Mesenchymal stem cell (in vitro differentiated cells and primary cell): ENCODE results near the gene B4GALT3.

ENCODE experiments used
- DNase-seq: peaks from one replicate; pipeline ENCODE4 v3.0.0-alpha.2; 2013
- H2AFZ ChIP-seq: one replicate; pipeline ENCODE4 v1.6.1; 2013; ENCODE audit warnings: low read depth, mild to moderate bottlenecking, control low read depth, inconsistent platforms, low read length, moderate library complexity
- H2AK5ac ChIP-seq: 2 replicates; pipeline ENCODE4 v1.6.1; 2013; ENCODE audit warnings: low read length, moderate library complexity, mild to moderate bottlenecking, inconsistent platforms; ENCODE audit not compliant: severe bottlenecking
- H2BK120ac ChIP-seq: one replicate; pipeline ENCODE4 v1.6.1; 2013; ENCODE audit warnings: low read depth, mild to moderate bottlenecking, inconsistent platforms, low read length, moderate library complexity
- H2BK12ac ChIP-seq, 2 experiments: one replicate each; pipeline ENCODE4 v1.6.1; 2013; ENCODE audit warnings: inconsistent platforms in 2 of 2, low read length in 2 of 2, mild to moderate bottlenecking in 2 of 2, moderate library complexity in 2 of 2, control low read depth in 1 of 2
- H2BK15ac ChIP-seq: one replicate; pipeline ENCODE4 v1.6.1; 2013; ENCODE audit warnings: mild to moderate bottlenecking, low read depth, inconsistent platforms; ENCODE audit not compliant: poor library complexity, severe bottlenecking
- H2BK5ac ChIP-seq: 2 replicates; pipeline ENCODE4 v1.6.1; 2013; ENCODE audit warnings: low read depth, mild to moderate bottlenecking, low read length, control low read depth, inconsistent platforms; ENCODE audit not compliant: poor library complexity, severe bottlenecking
- H3K14ac ChIP-seq, 2 experiments: one replicate each; pipeline ENCODE4 v1.6.1; 2013; ENCODE audit warnings: inconsistent platforms in 2 of 2, low read length in 2 of 2, control low read depth in 1 of 2, mild to moderate bottlenecking in 1 of 2, moderate library complexity in 1 of 2
- H3K18ac ChIP-seq, 2 experiments: one replicate each; pipeline ENCODE4 v1.6.1; 2013; ENCODE audit warnings: inconsistent platforms in 2 of 2, low read length in 2 of 2, control low read depth in 1 of 2, low read depth in 1 of 2, mild to moderate bottlenecking in 1 of 2
- H3K23ac ChIP-seq, 2 experiments: one replicate each; pipeline ENCODE4 v1.6.1; 2013; ENCODE audit warnings: inconsistent platforms in 2 of 2, low read length in 2 of 2, mild to moderate bottlenecking in 2 of 2, moderate library complexity in 2 of 2, control low read depth in 1 of 2
- H3K27ac ChIP-seq: 2 replicates; pipeline ENCODE4 v1.5.1; 2013; ENCODE audit warnings: mild to moderate bottlenecking, moderate library complexity, low read length, control low read depth, inconsistent platforms; ENCODE audit not compliant: poor library complexity, severe bottlenecking
- H3K27me3 ChIP-seq, 2 experiments: 2 replicates each; pipeline versions ENCODE4 v1.6.1 to v1.7.0; 2013; ENCODE audit warnings: low read length in 2 of 2, mild to moderate bottlenecking in 2 of 2, moderate library complexity in 2 of 2, control low read depth in 1 of 2, inconsistent platforms in 1 of 2; ENCODE audit not compliant: control insufficient read depth in 1 of 2, insufficient read depth in 1 of 2
- H3K36me3 ChIP-seq, 2 experiments: 2 replicates each; pipeline versions ENCODE4 v1.6.1 to v1.7.0; 2013; ENCODE audit warnings: low read length in 2 of 2, control low read depth in 1 of 2, inconsistent platforms in 1 of 2, low read depth in 1 of 2, mild to moderate bottlenecking in 1 of 2; ENCODE audit not compliant: insufficient read depth in 2 of 2, control insufficient read depth in 1 of 2
- H3K4ac ChIP-seq, 2 experiments: one replicate each; pipeline ENCODE4 v1.6.1; 2013; ENCODE audit warnings: inconsistent platforms in 2 of 2, low read length in 2 of 2, mild to moderate bottlenecking in 2 of 2, moderate library complexity in 2 of 2, control low read depth in 1 of 2, low read depth in 1 of 2
- H3K4me1 ChIP-seq: 2 replicates; pipeline ENCODE4 v1.6.1; 2013; ENCODE audit warnings: low read depth, low read length, control low read depth; ENCODE audit not compliant: control insufficient read depth, insufficient read depth
- H3K4me2 ChIP-seq: 2 replicates; pipeline ENCODE4 v1.6.1; 2013; ENCODE audit warnings: low read length, mild to moderate bottlenecking, inconsistent platforms; ENCODE audit not compliant: poor library complexity, severe bottlenecking
- H3K4me3 ChIP-seq, 2 experiments: 2 replicates each; pipeline versions ENCODE4 v1.5.1 to v1.7.0; 2013; ENCODE audit warnings: low read length in 2 of 2, mild to moderate bottlenecking in 2 of 2, control low read depth in 1 of 2, low read depth in 1 of 2; ENCODE audit not compliant: insufficient read depth in 1 of 2
- H3K79me1 ChIP-seq: replicated peaks from 2 replicates; pipeline ENCODE4 v1.6.1; 2013; ENCODE audit warnings: mild to moderate bottlenecking, control low read depth, low read length, inconsistent platforms; ENCODE audit not compliant: poor library complexity, severe bottlenecking
- H3K9ac ChIP-seq: 2 replicates; pipeline ENCODE4 v1.7.0; 2013; ENCODE audit warnings: mild to moderate bottlenecking, low read length, moderate library complexity
- H3K9me3 ChIP-seq: 2 replicates; pipeline ENCODE4 v1.7.0; 2013; ENCODE audit warnings: mild to moderate bottlenecking, low read length; ENCODE audit not compliant: control insufficient read depth
- H4K8ac ChIP-seq: one replicate; pipeline ENCODE4 v1.6.1; 2013; ENCODE audit warnings: inconsistent platforms, mild to moderate bottlenecking, low read length, moderate library complexity
- H4K91ac ChIP-seq: one replicate; pipeline ENCODE4 v1.6.1; 2013; ENCODE audit warnings: mild to moderate bottlenecking, low read length, inconsistent platforms
- WGBS: methylation state at CpG from one replicate; pipeline ENCODE4 v1.1.7; 2013; ENCODE audit warnings: mixed read lengths; 5-methylcytosine and 5-hydroxymethylcytosine counted together

B4GALT3 gene

GRCh38 chr1:161200992-161201835, 23.9 kb upstream of the B4GALT3 start:
- peak overlapping the region; percentile 64 to 99 for H3K18ac ChIP-seq
- H3K79me1 ChIP-seq, result peaks cover 7% of the 10 kb centered on the region
- H3K27ac ChIP-seq, result no peak overlapping the region
- H3K4ac ChIP-seq, result peak overlapping the region; percentile 94 to 99
- peak overlapping the region; percentile 57 for H3K4me2 ChIP-seq
- no peak overlapping the region for H2BK5ac ChIP-seq
- H2AK5ac ChIP-seq, result peak overlapping the region; percentile 66
- peak overlapping the region; percentile 57 to 85 for H2BK12ac ChIP-seq
- WGBS, result 93% methylated on average over 12 of the region's 13 CpGs
- H2BK120ac ChIP-seq, result peak overlapping the region; percentile 68
- no peaks in the 10 kb centered on the region for H3K27me3 ChIP-seq
- peak overlapping the region; percentile 99 for H4K8ac ChIP-seq
- peak overlapping the region; percentile 95 for H3K9ac ChIP-seq
- no peaks in the 10 kb centered on the region for H3K9me3 ChIP-seq
- H2AFZ ChIP-seq, result peak overlapping the region; percentile 97
- H3K4me1 ChIP-seq, result peaks cover 14% of the 10 kb centered on the region
- peak overlapping the region in 1 of 2 experiments; percentile 91 for H3K4me3 ChIP-seq
- peaks cover 4 to 19% of the 10 kb centered on the region in 2 experiments for H3K36me3 ChIP-seq
- H4K91ac ChIP-seq, result peak overlapping the region; percentile 73
- no peak for DNase-seq
- peak overlapping the region; percentile 56 for H2BK15ac ChIP-seq
- peak overlapping the region in 1 of 2 experiments; percentile 43 for H3K23ac ChIP-seq
- H3K14ac ChIP-seq, result no peak overlapping the region

- H3K4ac ChIP-seq, result peak overlapping the region; percentile 47 to 56
- no peak overlapping the region for H3K4me2 ChIP-seq
- no peak overlapping the region for H2AFZ ChIP-seq
- no peak overlapping the region for H3K27ac ChIP-seq
- H4K8ac ChIP-seq, result peak overlapping the region; percentile 99
- no peaks in the 10 kb centered on the region for H3K27me3 ChIP-seq
- no peak overlapping the region for H2AK5ac ChIP-seq
- H2BK12ac ChIP-seq, result peak overlapping the region in 1 of 2 experiments; percentile 57
- WGBS, result 74% methylated on average over 3 of the region's 5 CpGs
- peak overlapping the region; percentile 0 for H4K91ac ChIP-seq
- no peaks in the 10 kb centered on the region for H3K9me3 ChIP-seq
- peaks cover 4 to 19% of the 10 kb centered on the region in 2 experiments for H3K36me3 ChIP-seq
- H3K4me1 ChIP-seq, result peaks cover 14% of the 10 kb centered on the region
- peak overlapping the region; percentile 80 for H2BK15ac ChIP-seq
- peak overlapping the region in 1 of 2 experiments; percentile 91 for H3K4me3 ChIP-seq
- no peak overlapping the region for H3K18ac ChIP-seq
- H3K9ac ChIP-seq, result peak overlapping the region; percentile 95
- no peak overlapping the region for H3K23ac ChIP-seq
- peaks cover 7% of the 10 kb centered on the region for H3K79me1 ChIP-seq
- no peak overlapping the region for H2BK5ac ChIP-seq
- H3K14ac ChIP-seq, result no peak overlapping the region
- no peak for DNase-seq
- peak overlapping the region; percentile 68 for H2BK120ac ChIP-seq
Observed at GRCh38 chr1:161200421-161200991, 23.2 kb upstream of the B4GALT3 start.

- Histone ChIP-seq H3K27ac (no peak overlapping the region), H3K4me2 (no peak overlapping the region), H3K4ac (no peak overlapping the region), H2BK5ac (no peak overlapping the region), H3K18ac (no peak overlapping the region), H3K36me3 (peaks cover 4 to 28% of the 10 kb centered on the region in 2 experiments), H4K8ac (no peak overlapping the region), H2BK12ac (no peak overlapping the region), H4K91ac (no peak overlapping the region), H2AK5ac (no peak overlapping the region), H2BK120ac (no peak overlapping the region), H3K9ac (peak overlapping the region; percentile 95), H3K4me1 (peaks cover 14% of the 10 kb centered on the region), H3K27me3 (no peaks in the 10 kb centered on the region), H2BK15ac (no peak overlapping the region), H3K23ac (no peak overlapping the region), H3K14ac (no peak overlapping the region), H3K4me3 (peak overlapping the region in 1 of 2 experiments; percentile 84), H3K9me3 (no peaks in the 10 kb centered on the region), H2AFZ (no peak overlapping the region), H3K79me1 (peaks cover 7% of the 10 kb centered on the region)
- no peak for DNase-seq
- WGBS, result 74% methylated on average over 5 of the region's 5 CpGs
Observed at GRCh38 chr1:161199506-161200139, 22.3 kb upstream of the B4GALT3 start.
